ENCODE measurements around the gene AHDC1. TPM values are rescaled to one million over a fixed set of nuclear protein-coding genes. Genes with fewer than 3 reads are reported as not detected.
"Not testable (repeated sequence)": the region's sequence is repeated elsewhere in the genome, so short reads cannot be mapped to it uniquely, and the experiment has no call there.

AHDC1 gene
- total and polyA plus RNA-seq, 10 of the 15 experiments (the other 5 are each of a cell fraction or from before 2014, with no cell fraction given), result 0.21 to 13.0 (median 1.4) TPM

GRCh38 chr1:27538793-27539192 lies 65.2 kb downstream of the AHDC1 start:
- Histone ChIP-seq H3K27me3 (replicated peaks in 1 of 2; ENCODE audit: control insufficient read depth in 2 of 2, insufficient read depth in 2 of 2, low read length in 1 of 2) (no peaks in the 10 kb centered on the region), H3K36me3 (ENCODE audit: control insufficient read depth in 2 of 2, insufficient read depth in 2 of 2, low read length in 1 of 2) (no peaks in the 10 kb centered on the region), H3K4me2 (ENCODE audit: control insufficient read depth, insufficient read depth) (no peak overlapping the region), H2AFZ (ENCODE audit: control insufficient read depth, low read depth, low read length) (no peak overlapping the region), H3K9ac (ENCODE audit: control insufficient read depth, insufficient read depth, low read length) (no peak overlapping the region), H4K20me1 (ENCODE audit: control insufficient read depth, insufficient read depth) (no peaks in the 10 kb centered on the region), H3K27ac (ENCODE audit: control insufficient read depth, insufficient read depth) (no peak overlapping the region), H3K9me3 (replicated peaks; ENCODE audit: control insufficient read depth, insufficient read depth, low read length) (no peaks in the 10 kb centered on the region), H3K79me2 (ENCODE audit: control insufficient read depth, insufficient read depth, low read length) (no peaks in the 10 kb centered on the region), H3K4me3 (no peak overlapping the region), H3K4me1 (ENCODE audit: control insufficient read depth, insufficient read depth, low read length) (no peaks in the 10 kb centered on the region)
- POLR2A ChIA-PET, result no interaction called here
- DNase-seq (ENCODE audit: low read depth, low spot score) (no peak), ATAC-seq (no peak), FAIRE-seq (no peak)
- CTCF ChIA-PET, result interaction anchor here (0.7 to 1.4 kb wide), 3 partner anchors 18 to 123 kb away, joined by 3 to 7 read pairs (median 3); no protein-coding TSS in a partner anchor
- TF ChIP-seq MEF2B (IDR thresholded peaks at IDR 0.05; ENCODE audit: partially characterized antibody, poor library complexity, severe bottlenecking), result no peak
- TF ChIP-seq ATF7 (IDR thresholded peaks at IDR 0.05; ENCODE audit: low read depth), result no peak
- TF ChIP-seq HDAC2 (IDR thresholded peaks at IDR 0.05), result no peak
- no peak for TF ChIP-seq CHD2 (IDR thresholded peaks at IDR 0.05; ENCODE audit: borderline replicate concordance, low read depth, low read length)
- no peak for TF ChIP-seq ESRRA (IDR thresholded peaks at IDR 0.05; ENCODE audit: low read length)
- TF ChIP-seq MTA3 (IDR thresholded peaks at IDR 0.05; ENCODE audit: borderline replicate concordance, low read length), result no peak
- TF ChIP-seq ZNF622 (IDR thresholded peaks at IDR 0.05), result no peak
- no peak for TF ChIP-seq GATAD2B (conservative IDR thresholded peaks at IDR 0.05; ENCODE audit: low read depth)
- TF ChIP-seq SUPT20H (IDR thresholded peaks at IDR 0.05; ENCODE audit: borderline replicate concordance, control insufficient read depth, low read depth, low read length), result no peak
- TF ChIP-seq, protein P1, sequence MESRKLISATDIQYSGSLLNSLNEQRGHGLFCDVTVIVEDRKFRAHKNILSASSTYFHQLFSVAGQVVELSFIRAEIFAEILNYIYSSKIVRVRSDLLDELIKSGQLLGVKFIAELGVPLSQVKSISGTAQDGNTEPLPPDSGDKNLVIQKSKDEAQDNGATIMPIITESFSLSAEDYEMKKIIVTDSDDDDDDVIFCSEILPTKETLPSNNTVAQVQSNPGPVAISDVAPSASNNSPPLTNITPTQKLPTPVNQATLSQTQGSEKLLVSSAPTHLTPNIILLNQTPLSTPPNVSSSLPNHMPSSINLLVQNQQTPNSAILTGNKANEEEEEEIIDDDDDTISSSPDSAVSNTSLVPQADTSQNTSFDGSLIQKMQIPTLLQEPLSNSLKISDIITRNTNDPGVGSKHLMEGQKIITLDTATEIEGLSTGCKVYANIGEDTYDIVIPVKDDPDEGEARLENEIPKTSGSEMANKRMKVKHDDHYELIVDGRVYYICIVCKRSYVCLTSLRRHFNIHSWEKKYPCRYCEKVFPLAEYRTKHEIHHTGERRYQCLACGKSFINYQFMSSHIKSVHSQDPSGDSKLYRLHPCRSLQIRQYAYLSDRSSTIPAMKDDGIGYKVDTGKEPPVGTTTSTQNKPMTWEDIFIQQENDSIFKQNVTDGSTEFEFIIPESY (IDR thresholded peaks at IDR 0.05), result no peak
- WGBS (ENCODE audit: insufficient coverage, insufficient replicate concordance, low lambda C conversion rate, missing lambda C conversion rate), result 81% methylated on average over 3 of the region's 3 CpGs
- no TSS peak for BruUV-seq (replicated peaks)
- in situ Hi-C loops (cut with MboI), result no loop called here
- intact Hi-C loops (cut with micrococcal nuclease; ENCODE audit: unreplicated experiment), result no loop called here
- SMC1A ChIA-PET (ENCODE audit: uncharacterized antibody, unreplicated experiment), result interaction anchor here (0.6 to 1.2 kb wide), 3 partner anchors 32 to 123 kb away, joined by 3 to 4 read pairs (median 3); no protein-coding TSS in a partner anchor
- RAD21 ChIA-PET (ENCODE audit: unreplicated experiment), result no interaction called here

DNA sequence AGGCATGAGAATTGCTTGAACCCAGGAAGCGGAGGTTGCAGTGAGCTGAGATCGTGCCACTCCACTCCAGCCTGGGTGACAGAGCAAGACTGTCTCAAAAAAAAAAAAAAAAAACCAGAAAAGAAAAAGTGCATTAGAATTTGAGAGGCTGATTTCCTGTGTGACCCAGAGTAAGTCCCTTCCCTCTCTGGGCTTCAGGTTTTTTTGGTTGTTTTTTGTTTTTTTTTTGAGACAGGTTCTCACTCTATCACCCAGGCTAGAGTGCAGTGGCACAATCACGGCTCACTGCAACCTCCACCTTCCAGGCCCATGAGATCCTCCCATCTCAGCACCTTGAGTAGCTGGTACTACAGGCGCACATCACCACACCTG lies 65.7 kb downstream of the AHDC1 start:
- BruUV-seq (replicated peaks); POLR2A ChIA-PET; H4K20me1 ChIP-seq (ENCODE audit: control insufficient read depth, insufficient read depth); H3K36me3 ChIP-seq (ENCODE audit: control insufficient read depth in 2 of 2, insufficient read depth in 2 of 2, low read length in 1 of 2); H3K4me1 ChIP-seq (ENCODE audit: control insufficient read depth, insufficient read depth, low read length); H3K9me3 ChIP-seq (replicated peaks; ENCODE audit: control insufficient read depth, insufficient read depth, low read length); ATAC-seq; H3K27ac ChIP-seq (ENCODE audit: control insufficient read depth, insufficient read depth); intact Hi-C loops (cut with micrococcal nuclease; ENCODE audit: unreplicated experiment); DNase-seq (ENCODE audit: low read depth, low spot score); H3K4me3 ChIP-seq; H2AFZ ChIP-seq (ENCODE audit: control insufficient read depth, low read depth, low read length); H3K9ac ChIP-seq (ENCODE audit: control insufficient read depth, insufficient read depth, low read length); H3K79me2 ChIP-seq (ENCODE audit: control insufficient read depth, insufficient read depth, low read length); FAIRE-seq; in situ Hi-C loops (cut with MboI); H3K27me3 ChIP-seq (replicated peaks in 1 of 2; ENCODE audit: control insufficient read depth in 2 of 2, insufficient read depth in 2 of 2, low read length in 1 of 2); H3K4me2 ChIP-seq (ENCODE audit: control insufficient read depth, insufficient read depth); RAD21 ChIA-PET (ENCODE audit: unreplicated experiment): not testable (repeated sequence)
- SMC1A ChIA-PET (ENCODE audit: uncharacterized antibody, unreplicated experiment), result interaction anchor here (1.1 to 1.2 kb wide), 2 partner anchors 33 to 123 kb away, joined by 3 to 4 read pairs; no protein-coding TSS in a partner anchor
- CTCF ChIA-PET, result interaction anchor here (1.3 to 1.4 kb wide), 2 partner anchors 18 to 122 kb away, joined by 3 to 7 read pairs; no protein-coding TSS in a partner anchor
- WGBS (ENCODE audit: insufficient coverage, insufficient replicate concordance, low lambda C conversion rate, missing lambda C conversion rate), result 95% methylated on average over 4 of the region's 4 CpGs
